ENCODE measurements around the gene POP4. TPM values are rescaled to one million over a fixed set of nuclear protein-coding genes. Genes with fewer than 3 reads are reported as not detected.

POP4 gene
- total RNA-seq, 1 donor from 2014 or later, result 58.8 TPM

DNA sequence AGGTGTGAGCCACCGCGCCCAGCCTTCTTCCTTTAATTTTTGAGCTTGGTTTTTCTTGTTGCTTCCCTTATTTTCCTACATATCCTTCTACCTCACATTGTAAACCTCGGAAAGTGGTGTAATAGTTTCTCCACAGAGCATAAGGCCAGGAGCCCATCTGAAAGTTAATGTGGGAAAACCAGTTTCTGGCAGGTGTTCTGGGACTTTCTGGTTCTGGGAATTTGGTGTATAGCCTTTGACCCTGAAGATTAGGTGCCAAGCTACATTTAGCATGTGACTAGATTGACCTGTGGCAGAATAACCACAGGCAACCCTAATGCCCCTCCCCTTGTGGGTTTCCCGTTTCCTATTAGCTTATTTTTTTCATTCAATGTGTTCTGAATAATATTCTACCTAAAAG is 8.7 kb downstream of the POP4 start:
- DNase-seq, result no peak
- no peaks in the 10 kb centered on the region for H3K27me3 ChIP-seq
- ATAC-seq, result no peak
- H3K4me3 ChIP-seq, result no peak overlapping the region
- intact Hi-C loops (cut with DNase I), result loop anchor here (5.0 kb wide), 1 partner anchor 83 kb away; no protein-coding TSS in a partner anchor
- TF ChIP-seq, protein P1, sequence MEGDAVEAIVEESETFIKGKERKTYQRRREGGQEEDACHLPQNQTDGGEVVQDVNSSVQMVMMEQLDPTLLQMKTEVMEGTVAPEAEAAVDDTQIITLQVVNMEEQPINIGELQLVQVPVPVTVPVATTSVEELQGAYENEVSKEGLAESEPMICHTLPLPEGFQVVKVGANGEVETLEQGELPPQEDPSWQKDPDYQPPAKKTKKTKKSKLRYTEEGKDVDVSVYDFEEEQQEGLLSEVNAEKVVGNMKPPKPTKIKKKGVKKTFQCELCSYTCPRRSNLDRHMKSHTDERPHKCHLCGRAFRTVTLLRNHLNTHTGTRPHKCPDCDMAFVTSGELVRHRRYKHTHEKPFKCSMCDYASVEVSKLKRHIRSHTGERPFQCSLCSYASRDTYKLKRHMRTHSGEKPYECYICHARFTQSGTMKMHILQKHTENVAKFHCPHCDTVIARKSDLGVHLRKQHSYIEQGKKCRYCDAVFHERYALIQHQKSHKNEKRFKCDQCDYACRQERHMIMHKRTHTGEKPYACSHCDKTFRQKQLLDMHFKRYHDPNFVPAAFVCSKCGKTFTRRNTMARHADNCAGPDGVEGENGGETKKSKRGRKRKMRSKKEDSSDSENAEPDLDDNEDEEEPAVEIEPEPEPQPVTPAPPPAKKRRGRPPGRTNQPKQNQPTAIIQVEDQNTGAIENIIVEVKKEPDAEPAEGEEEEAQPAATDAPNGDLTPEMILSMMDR (IDR thresholded peaks at IDR 0.05), result no peak
- H3K4me1 ChIP-seq, result no peaks in the 10 kb centered on the region
- no peak overlapping the region for H3K27ac ChIP-seq
- peaks cover 58% of the 10 kb centered on the region for H3K36me3 ChIP-seq
- no peaks in the 10 kb centered on the region for H3K9me3 ChIP-seq

- ATAC-seq (no peak), DNase-seq (no peak)
- Histone ChIP-seq H3K9me3 (no peaks in the 10 kb centered on the region), H3K36me3 (peaks cover 57% of the 10 kb centered on the region), H3K27me3 (no peaks in the 10 kb centered on the region), H3K27ac (no peak overlapping the region), H3K4me3 (no peak overlapping the region), H3K4me1 (no peaks in the 10 kb centered on the region)
- intact Hi-C loops (cut with DNase I), result no loop called here
- TF ChIP-seq, protein P1 (IDR thresholded peaks at IDR 0.05), result no peak
Observed at GRCh38 chr19:29615891-29616425, 9.9 kb downstream of the POP4 start.

DNA sequence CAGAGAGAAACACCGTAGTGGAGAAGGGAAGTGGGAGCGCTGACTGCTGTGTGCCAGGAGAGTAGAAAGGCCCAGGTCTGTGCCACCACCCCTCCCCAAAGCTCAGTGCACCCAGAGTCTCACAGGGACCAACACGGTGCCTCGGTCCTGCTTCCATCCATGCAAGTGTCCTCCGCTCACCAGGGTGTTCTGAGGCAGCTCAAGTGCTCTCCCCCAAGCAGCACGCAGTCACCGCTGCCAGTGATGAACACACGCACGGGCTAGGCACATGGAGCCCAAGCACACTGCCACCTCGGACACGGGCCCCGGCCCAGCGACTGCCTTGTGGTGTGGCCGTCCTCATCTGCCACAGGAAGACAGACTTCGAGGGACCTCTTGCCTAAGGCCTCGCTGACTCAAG is 10.5 kb downstream of the POP4 start:
- no peak for DNase-seq
- Histone ChIP-seq H3K9me3 (no peaks in the 10 kb centered on the region), H3K27me3 (no peaks in the 10 kb centered on the region), H3K27ac (no peak overlapping the region), H3K4me3 (no peak overlapping the region), H3K4me1 (no peaks in the 10 kb centered on the region), H3K36me3 (peaks cover 51% of the 10 kb centered on the region)
- intact Hi-C loops (cut with DNase I), result no loop called here
- no peak for ATAC-seq
- TF ChIP-seq, protein P1 (IDR thresholded peaks at IDR 0.05), result no peak

DNA sequence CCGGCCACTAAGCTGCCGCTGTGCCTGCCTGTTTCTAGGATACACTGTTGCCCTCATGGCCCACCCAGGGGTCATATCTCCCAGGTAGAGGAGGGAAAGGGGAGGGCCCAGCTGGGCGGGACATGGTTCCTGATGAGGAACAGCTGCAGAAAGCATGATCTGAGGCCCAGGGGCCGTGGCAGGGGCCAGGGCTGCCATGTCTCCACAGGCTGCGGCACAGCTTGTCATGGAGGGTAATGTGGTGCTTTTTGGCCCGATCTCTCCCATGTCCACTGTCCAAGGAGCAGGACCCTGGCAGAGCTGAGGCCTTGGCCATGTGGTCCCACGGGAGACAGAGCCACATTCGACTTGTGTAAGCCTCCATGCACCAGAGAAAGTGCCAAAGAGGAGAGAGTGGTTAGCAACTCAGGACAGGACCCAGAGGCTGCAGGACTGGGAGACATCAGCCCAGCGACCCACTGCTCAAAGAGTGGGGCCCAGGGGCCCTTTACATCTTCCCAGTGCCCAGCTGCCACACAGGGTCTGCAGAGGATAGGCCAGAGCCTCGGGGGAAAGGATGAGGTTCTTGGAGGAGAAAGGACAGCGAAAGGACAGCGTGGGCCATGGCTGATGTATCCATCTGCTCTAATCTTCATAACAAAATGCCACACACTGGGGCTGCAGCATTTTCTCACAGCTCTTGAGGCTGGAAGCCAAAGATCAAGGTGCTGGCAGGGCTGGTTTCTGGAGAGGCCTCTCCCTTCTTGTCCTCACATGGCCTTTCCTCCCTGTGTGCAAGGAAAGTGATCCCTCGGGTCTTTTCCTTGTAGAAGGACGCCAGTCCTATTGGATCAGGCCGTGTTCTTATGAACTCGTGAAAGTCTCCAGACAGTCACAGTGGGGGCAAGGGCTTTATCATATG is 11.5 kb downstream of the POP4 start:
- Histone ChIP-seq H3K9me3 (no peaks in the 10 kb centered on the region), H3K4me1 (no peaks in the 10 kb centered on the region), H3K27me3 (no peaks in the 10 kb centered on the region), H3K27ac (no peak overlapping the region), H3K36me3 (peaks cover 40% of the 10 kb centered on the region), H3K4me3 (no peak overlapping the region)
- no peak for ATAC-seq
- intact Hi-C loops (cut with DNase I), result no loop called here
- TF ChIP-seq, protein P1 (IDR thresholded peaks at IDR 0.05), result no peak
- no peak for DNase-seq

DNA sequence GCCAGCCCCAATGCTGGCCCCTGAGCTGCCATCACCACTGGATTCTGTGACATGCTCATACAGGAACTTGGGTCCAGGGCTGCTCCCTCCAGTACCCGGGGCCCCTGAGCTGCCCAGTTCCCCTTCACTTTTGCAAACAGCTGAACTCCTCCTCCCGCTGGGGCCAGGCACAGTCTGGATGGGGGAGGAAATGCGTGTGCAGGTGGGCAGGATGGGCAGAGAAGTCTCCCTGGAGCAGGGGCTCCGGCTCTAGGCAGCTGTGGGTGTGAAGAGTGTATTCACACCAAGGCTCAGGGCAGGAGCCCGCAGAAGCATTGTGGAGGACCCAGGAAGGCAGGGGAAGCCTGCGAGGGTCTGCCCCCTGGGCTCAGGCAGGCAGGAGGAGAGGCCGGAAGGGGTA is 12.4 kb downstream of the POP4 start:
- no peaks in the 10 kb centered on the region for H3K27me3 ChIP-seq
- TF ChIP-seq, protein P1 (IDR thresholded peaks at IDR 0.05), result no peak
- H3K4me1 ChIP-seq, result no peaks in the 10 kb centered on the region
- DNase-seq, result no peak
- intact Hi-C loops (cut with DNase I), result no loop called here
- no peaks in the 10 kb centered on the region for H3K9me3 ChIP-seq
- H3K27ac ChIP-seq, result no peak overlapping the region
- ATAC-seq, result no peak
- H3K36me3 ChIP-seq, result peaks cover 32% of the 10 kb centered on the region
- H3K4me3 ChIP-seq, result no peak overlapping the region
